Brain pericyte (primary cell): Measurements from ENCODE around the gene CASQ1.

Experiments
- DNase-seq: peaks from one replicate; pipeline ENCODE4 v3.0.0-alpha.2; 2012; ENCODE audit warnings: low read depth, low spot score

Gene CASQ1

GRCh38 chr1:160226623-160227022, 36.2 kb downstream of the CASQ1 start:
- no peak for DNase-seq

- no peak for DNase-seq
Measured at GRCh38 chr1:160227034-160227433, 36.7 kb downstream of the CASQ1 start.

- no peak for DNase-seq
Measured at GRCh38 chr1:160227561-160227960, 37.2 kb downstream of the CASQ1 start.

GRCh38 chr1:160228431-160228830, 38.1 kb downstream of the CASQ1 start:
- no peak for DNase-seq

GRCh38 chr1:160232911-160233310, 42.5 kb downstream of the CASQ1 start:
- DNase-seq, result no peak

GRCh38 chr1:160236806-160237205, 46.4 kb downstream of the CASQ1 start:
- no peak for DNase-seq

- no peak for DNase-seq
Measured at GRCh38 chr1:160237558-160237957, 47.2 kb downstream of the CASQ1 start.

- DNase-seq, result no peak
Measured at GRCh38 chr1:160238408-160238807, 48.0 kb downstream of the CASQ1 start.

GRCh38 chr1:160239582-160240299, 49.4 kb downstream of the CASQ1 start:
- DNase-seq, result no peak

GRCh38 chr1:160243767-160244166, 53.4 kb downstream of the CASQ1 start:
- DNase-seq, result no peak

- no peak for DNase-seq
Measured at GRCh38 chr1:160244209-160244608, 53.8 kb downstream of the CASQ1 start.

- no peak for DNase-seq
Measured at GRCh38 chr1:160245434-160245833, 55.1 kb downstream of the CASQ1 start.

GRCh38 chr1:160247053-160247452, 56.7 kb downstream of the CASQ1 start:
- DNase-seq, result no peak

- DNase-seq, result no peak
Measured at GRCh38 chr1:160251011-160251410, 60.6 kb downstream of the CASQ1 start.
